Activated CD4-positive, alpha-beta T cell treated with anti-CD3 and anti-CD28 coated beads, Interleukin-2, amount 50 U/mL, for 4 hours (primary cell): ENCODE data around the gene MISP.

Experiments
- DNase-seq, 2 experiments: peaks; one replicate each; pipeline ENCODE4 v3.0.0-alpha.2; 2020

The MISP gene

DNA sequence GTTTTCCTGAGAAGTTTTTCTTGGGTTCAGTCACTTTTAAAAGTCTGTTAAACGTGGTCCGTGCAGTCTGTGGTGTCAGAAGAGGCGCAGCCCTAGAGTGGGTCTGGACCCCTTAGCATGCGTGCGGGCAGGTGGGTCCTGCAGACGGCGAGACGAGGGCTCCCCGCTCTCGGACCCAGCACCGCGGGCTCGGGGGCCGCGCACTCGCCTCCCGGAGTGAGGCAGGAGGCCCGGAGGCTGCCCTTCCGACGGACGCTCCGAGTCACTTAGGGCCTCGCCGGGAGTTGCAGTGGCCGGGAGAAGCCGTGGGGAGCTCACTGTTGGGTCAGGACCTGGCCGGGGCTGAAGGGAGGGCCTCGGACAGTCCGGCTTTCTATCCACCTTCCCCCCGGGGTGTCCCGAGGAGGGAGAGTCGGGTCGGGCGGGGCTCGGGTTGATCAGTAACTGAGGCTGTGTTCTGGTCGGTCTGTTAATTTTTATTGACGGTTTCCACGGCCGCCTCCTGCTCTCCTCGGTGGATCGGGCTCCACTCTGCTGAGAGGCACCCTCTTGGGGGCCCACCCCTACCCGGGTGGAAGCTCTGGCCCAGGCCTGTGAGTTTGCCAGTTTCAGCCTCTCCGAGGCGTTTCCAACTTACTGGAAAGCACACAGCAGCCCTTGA is 47.6 kb downstream of the MISP start:
- DNase-seq: no peak

DNA sequence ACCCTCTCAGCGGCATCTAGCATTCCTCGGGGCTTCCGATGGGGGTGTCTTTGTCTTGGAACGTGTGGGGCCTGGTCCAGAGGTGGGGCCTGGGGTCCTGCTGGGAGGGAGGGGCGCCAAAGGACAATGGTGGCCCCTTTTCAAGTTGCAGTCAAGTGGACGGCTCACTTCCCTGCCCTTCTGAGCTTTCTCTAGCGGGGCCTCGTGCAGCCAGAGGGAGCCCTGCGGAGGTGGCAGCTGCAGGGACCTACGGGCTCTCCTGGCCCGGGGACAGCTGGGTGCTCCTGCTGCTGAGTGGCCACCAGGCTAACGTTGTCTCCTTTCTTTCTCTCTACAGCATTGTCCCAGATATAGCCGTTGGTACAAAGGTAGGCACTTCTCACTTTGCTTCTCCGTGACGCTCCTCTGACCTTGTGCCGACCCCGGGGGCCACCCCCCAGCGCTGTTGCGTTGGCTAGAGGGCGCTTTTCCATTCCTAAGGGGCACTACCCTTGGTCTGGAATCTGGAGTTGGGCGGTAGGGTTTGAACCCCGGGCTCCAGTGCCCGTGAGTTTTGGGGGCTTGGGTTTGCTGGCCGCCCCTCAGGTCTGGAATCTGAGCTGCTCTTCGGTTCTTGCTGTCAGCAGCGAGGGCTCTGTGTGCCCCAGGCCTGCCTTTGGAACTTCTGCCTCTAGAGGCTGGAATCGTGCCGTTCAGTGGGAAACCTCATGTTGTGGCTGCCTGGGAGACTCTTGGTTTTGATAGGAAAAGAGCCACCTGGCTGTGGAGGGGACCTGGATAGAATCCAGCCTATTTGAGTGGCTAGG is 48.4 kb downstream of the MISP start:
- no peak for DNase-seq

DNA sequence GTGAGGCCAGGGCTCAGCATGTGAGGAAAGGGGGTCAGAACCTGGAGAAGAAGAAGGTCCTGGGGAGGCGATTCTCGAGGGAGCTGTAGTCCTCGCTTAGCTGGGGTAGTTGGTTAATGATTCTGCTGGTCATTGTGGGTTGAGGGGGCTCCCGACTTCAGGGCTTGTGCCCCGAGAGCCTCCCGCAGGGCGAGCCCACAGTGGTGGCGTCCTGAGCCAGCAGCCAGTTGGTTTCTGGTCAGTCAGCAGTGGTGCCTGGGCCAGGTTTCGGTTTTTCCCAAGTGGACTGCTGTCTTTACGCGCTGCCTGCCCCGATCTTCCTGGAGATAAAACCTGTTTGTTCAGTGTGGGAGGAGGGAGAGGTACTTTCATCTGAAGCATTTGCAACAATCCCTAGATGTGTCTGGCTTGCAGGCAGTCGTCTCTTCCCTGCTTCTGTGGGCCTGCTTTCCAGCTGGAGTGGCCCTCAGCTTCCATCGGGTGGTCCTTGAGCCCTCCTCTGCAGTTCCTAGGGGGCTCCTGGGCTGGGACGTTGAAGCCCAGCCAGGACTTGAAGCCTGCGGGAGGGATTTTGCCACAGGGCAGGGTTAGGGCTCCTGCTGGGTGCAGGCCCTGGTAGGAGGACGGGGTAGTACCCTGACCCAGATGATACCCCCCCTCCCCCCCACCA is 49.6 kb downstream of the MISP start:
- no peak for DNase-seq

DNA sequence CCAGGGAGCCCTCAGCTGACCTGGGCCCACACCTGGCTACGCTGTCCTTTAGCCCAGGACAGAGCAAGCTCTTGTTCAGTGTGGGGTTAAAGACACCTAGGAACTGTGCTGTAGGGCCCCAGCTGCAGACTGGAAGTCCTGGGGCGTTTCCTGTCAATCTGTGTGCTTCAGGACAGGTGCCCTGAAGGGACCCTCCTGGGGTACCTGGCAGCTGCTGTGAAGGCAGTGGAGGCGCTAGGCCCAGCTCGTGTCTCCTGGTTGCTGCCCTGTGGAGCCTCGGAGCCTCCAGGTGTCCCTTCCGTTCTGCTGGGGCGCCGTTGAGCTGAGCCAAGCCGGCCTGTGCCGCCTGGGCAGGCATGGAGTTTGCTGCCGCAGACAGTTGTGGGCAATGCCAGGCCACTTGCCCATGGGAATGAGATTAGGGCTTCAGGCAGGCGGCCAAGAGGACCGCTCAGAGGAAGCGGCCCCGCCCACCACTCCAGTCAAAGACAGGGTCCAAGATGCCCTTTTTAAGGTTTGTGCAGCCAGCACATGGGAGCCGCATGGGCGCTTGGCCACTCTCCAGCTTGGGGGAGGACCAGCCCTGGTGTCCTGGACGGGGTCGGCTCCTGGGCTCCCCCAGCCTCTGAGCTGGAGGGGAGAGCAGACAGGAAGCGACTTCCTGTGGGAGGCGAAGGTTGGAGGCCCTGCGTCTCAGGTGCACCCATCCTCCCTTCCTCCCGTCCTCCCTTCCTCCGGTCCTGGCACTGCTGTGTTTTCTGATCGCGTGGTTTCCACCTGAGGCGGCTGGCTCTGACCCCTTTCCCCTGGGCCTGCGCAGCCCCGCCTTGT is 50.3 kb downstream of the MISP start:
- DNase-seq: no peak

DNA sequence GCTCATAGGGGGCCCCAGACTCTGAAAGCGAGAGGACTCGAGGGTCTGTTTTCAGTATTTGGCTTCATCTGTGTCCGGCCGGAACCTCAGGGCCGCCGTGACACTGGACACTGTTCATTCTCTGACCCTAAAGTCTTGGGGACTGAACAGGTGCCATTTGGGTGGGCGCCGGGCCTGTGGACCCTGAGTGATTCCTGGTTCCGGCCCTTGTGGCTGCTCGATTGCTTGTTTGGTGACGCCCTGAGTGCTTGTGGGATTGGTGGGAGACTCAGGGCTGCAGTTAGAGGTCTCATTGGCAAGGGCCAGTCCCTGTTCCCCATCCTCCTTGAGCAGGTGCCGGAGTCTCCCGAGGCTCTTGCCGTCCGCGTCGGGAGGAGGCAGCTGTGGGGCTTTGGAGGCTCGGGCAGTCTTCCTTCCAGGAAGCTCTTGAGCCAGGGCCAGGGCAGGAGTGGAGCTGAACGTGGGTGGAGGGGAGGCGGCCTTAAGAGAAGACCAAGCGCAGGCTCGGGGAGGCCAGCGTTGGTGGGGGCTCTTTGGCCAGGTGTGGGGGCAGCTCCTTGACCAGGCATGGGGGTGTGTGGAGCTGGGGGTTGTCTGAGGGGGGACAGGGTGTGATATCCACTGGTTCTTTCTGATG is 51.1 kb downstream of the MISP start:
- no peak for DNase-seq

DNA sequence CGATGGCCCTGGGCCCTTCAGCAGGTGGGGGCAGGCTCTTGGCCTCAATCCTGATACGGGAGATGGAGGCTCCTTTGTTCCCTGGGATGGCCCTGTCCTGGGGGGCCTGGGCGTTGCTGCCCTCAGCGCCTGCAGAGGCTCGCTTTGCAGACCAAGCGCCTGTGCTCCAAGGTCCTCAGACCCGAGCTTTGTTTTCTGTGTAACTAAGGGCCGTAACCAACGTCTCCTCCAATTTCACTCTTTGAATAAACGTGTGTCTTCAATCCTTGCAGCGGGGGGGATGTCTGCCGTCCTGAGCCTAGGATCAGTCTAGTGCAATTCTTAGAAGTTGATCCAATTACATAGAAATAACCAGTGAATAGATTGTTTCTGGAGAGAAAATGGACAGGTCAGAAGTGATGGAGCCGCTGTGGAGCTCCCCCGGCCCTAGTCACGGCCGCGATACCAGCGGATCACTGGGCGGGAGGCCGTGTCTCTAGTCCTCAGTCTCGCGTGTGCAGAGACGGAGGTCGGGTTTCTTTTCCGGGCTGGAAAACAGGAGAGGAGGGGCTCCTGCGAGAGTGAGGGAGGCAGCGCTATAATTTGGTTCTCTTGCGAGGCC is 51.7 kb downstream of the MISP start:
- DNase-seq: no peak

DNA sequence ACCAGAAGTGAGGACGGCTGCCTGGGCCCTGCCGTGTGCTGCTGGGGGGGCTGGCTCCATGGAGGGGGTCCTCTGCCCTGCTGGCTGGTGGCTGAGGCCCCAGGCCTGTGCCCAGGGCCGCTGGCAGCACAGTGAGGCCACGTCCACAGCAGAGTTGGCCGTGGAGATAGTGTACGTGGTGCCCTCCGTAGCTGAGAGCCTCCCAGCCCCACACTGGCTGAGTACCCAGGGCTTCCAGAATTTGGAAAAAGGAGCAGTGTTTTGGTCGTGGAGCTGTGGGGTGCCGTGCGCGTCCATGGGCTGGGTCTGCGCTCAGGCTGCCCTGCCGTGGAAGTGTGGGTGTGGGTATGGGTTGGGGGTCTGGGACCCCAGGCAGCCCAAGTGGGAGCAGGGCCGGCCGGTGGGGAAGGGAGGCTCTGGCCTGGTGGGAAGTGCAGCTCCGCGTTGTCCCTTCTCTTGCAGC is 52.2 kb downstream of the MISP start:
- no peak for DNase-seq

DNA sequence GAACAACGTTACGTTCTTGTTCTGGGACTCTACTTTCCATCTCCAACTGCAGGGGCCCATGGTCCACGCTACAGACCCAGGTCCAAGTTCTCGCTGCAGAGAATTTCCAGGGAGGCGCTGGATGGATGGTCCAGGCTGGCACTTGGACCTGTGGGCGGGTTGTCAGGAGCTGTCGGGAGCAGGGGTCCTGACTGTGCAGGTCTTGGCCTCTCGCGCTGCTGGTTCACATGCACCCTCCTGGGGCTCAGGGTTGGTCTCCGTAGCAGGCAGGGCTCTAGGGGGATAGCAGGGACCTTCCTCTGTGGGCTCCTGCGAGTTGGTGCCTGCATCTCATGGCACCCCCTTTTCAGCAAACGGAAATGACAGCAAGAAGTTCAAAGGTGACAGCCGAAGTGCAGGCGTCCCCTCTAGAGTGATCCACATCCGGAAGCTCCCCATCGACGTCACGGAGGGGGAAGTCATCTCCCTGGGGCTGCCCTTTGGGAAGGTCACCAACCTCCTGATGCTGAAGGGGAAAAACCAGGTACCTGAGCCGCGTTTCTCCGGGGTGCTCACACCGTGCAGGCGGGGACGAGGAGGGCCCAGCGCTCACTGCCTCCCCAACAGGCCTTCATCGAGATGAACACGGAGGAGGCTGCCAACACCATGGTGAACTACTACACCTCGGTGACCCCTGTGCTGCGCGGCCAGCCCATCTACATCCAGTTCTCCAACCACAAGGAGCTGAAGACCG is 52.9 kb downstream of the MISP start:
- no peak for DNase-seq

DNA sequence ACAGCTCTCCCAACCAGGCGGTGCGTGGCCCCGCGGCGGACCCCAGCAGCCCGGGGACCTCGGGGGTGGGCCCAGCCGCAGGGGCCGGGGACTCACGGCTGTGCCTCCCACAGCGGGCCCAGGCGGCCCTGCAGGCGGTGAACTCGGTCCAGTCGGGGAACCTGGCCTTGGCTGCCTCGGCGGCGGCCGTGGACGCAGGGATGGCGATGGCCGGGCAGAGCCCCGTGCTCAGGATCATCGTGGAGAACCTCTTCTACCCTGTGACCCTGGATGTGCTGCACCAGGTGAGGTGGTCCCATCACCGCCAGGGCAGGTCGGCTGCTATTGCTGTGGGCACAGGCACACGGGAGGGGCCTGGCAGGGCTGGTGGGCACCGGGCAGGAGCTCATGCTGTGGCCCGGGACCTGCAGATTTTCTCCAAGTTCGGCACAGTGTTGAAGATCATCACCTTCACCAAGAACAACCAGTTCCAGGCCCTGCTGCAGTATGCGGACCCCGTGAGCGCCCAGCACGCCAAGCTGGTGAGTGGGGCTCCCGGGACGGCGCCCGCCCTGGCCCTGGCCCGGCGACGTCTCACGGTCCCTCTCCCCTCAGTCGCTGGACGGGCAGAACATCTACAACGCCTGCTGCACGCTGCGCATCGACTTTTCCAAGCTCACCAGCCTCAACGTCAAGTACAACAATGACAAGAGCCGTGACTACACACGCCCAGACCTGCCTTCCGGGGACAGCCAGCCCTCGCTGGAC is 53.7 kb downstream of the MISP start:
- DNase-seq: no peak

DNA sequence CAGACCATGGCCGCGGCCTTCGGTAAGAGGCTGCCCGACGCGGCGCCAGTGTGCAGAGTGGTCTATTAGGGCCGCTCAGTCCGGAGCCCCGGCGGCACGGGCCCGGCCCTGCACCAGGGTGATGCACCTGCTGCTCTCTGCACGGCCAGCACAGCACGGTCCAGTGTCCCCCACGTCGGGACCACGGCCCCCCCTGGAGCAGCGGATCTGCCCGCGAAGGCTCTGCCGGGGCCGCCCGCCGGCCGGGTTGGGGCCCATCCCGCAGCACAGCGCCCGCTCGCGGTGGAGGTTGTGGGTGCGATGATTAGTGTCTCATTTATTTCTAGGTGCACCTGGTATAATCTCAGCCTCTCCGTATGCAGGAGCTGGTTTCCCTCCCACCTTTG is 54.2 kb downstream of the MISP start:
- no peak for DNase-seq

DNA sequence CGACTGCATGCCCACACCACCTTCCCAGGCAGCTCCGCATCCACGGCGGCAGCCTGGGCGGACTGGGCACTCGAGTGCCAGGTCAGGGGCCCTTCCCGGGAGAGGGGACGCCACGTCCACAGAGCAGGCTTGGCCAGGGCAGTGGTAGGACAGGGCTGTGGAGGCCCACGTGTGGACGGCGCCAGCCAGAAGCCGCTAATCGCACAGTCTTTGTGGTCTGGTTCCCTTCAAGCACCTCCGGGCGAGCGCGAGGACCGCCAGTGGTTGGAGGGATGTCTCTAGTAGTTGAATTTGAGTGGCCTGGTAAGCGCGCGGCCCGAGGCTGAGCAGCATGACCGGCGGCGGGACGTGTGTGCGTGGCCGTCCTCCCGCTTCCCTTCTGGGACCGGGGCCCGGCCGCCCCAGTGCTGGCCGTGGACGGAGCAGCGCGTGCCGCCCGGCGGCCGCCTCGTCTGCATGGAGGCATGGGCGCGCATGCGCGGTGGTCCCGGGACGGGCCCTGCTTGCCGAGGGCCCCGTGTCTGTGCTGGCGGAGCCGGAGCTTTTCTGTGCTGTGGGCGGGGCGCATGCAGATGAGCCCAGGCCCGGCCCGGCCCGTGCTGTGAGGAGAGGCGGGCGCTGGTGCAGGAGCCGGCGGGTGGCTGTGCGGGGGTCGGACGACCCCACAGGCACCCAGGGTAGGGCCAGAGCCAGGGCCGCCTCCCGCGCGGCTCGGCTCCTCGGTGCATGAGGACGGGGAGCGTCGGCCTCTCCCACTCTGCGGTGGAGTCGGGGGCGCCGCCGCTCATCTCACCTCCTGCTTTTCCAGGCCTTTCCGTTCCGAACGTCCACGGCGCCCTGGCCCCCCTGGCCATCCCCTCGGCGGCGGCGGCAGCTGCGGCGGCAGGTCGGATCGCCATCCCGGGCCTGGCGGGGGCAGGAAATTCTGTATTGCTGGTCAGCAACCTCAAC is 55.0 kb downstream of the MISP start:
- no peak for DNase-seq

DNA sequence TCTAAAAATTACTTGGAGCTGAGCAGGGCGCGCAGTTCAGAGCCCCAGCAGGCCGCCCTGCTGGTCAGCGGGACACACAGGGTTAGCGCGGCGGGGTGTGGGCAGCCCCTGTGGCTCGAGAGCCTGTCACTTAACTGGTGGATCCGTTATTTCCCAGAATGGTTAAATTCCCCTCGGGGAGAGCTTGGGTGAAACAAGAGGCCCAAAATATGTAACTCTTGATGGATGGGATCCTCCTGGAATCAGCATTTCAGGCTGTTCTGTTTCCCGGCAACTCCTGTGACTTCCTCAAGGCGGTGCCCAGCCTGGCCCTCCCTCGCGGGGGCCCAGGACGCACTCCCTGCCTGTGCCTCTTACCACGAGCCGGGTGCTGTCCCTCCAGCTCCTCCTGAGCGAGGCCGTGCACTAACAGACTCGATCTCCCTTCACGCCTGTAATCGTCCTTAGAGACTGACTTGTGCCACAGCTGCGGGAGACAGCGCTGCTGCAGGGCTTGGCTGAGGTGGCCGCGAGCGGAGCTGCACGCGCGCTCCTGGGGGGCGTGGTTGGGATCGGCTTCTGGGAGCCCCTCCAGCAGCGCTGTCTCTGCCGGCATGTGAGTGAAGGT is 56.0 kb downstream of the MISP start:
- DNase-seq: no peak

DNA sequence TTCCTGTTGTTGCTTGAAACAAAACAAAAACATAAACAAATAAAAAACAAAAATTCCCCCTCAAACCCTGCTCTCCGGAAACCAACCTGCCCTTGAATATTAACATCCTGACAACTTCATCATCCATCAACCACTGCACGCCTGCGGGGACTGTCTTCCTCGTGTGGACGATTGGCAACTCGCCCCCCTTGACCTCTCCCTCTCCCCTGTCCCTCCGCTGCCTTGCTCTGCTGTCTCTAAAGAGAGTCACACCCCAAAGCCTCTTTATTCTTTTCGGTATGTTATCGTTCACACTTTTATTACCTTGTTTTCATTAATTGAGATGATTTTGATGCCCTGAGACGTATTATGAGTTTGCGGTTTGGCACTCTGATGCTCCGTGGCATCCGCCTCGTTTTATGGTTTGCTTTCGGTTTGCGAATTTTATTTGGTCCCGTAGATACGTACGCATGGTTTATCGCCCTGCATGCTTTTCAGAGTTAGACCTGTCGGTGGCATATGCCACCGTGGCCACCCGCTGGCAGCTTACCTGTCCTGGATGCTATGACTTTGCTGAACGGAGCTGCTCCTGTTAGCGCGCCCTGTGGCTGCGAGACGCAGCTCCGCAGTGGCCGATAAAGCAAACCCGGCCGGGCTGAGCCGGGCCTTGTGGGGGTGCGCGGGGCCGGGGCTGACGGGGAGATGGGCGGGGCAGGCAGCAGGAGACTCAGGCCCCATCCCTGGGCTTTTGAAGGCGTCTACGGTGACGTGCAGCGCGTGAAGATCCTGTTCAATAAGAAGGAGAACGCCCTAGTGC is 56.9 kb downstream of the MISP start:
- no peak for DNase-seq

DNA sequence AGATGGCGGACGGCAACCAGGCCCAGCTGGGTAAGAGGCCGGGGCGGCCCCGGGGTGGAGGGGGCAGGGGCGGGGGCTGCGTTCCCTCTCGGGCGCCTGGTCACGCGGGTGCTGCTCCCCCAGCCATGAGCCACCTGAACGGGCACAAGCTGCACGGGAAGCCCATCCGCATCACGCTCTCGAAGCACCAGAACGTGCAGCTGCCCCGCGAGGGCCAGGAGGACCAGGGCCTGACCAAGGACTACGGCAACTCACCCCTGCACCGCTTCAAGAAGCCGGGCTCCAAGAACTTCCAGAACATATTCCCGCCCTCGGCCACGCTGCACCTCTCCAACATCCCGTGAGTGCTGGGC is 57.5 kb downstream of the MISP start:
- no peak for DNase-seq

DNA sequence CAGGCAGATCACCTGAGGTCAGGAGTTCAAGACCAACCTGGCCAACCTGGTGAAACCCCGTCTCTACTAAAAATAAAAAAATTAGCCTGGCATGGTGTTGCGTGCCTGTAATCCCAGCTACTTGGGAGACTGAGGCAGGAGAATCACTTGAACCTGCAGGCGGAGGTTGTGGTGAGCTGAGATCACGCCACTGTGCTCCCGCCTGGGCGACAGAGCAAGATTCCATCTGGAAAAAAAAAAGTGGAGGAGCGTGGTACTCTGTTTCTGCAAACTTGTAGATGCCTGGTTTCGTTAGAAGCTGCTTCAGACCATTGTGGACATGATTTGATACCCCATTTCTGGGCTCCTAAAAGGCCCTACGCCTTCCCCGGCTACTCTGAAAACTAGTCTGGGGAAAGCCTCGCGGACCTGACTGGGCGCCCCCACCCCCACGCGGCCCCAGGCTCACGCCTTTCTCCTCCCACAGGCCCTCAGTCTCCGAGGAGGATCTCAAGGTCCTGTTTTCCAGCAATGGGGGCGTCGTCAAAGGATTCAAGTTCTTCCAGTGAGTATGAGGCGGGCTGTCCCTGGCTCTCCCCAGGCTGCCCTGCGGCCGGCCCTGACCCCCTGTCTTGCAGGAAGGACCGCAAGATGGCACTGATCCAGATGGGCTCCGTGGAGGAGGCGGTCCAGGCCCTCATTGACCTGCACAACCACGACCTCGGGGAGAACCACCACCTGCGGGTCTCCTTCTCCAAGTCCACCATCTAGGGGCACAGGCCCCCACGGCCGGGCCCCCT is 59.4 kb downstream of the MISP start:
- DNase-seq: no peak

DNA sequence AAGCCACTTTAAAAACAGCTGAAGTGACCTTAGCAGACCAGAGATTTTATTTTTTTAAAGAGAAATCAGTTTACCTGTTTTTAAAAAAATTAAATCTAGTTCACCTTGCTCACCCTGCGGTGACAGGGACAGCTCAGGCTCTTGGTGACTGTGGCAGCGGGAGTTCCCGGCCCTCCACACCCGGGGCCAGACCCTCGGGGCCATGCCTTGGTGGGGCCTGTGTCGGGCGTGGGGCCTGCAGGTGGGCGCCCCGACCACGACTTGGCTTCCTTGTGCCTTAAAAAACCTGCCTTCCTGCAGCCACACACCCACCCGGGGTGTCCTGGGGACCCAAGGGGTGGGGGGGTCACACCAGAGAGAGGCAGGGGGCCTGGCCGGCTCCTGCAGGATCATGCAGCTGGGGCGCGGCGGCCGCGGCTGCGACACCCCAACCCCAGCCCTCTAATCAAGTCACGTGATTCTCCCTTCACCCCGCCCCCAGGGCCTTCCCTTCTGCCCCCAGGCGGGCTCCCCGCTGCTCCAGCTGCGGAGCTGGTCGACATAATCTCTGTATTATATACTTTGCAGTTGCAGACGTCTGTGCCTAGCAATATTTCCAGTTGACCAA is 60.1 kb downstream of the MISP start:
- no peak for DNase-seq

DNA sequence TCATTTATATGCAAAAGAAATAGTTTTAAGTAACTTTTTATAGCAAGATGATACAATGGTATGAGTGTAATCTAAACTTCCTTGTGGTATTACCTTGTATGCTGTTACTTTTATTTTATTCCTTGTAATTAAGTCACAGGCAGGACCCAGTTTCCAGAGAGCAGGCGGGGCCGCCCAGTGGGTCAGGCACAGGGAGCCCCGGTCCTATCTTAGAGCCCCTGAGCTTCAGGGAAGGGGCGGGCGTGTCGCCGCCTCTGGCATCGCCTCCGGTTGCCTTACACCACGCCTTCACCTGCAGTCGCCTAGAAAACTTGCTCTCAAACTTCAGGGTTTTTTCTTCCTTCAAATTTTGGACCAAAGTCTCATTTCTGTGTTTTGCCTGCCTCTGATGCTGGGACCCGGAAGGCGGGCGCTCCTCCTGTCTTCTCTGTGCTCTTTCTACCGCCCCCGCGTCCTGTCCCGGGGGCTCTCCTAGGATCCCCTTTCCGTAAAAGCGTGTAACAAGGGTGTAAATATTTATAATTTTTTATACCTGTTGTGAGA is 60.7 kb downstream of the MISP start:
- no peak for DNase-seq
